OCI-LY3 (cell line): ENCODE measurements around the gene UAP1L1.

Experiments used
- CTCF ChIP-seq: fragments of 200-600, 300-600 bp; sonication (generic); IDR thresholded peaks from 2 replicates; pipeline ENCODE4 v1.5.1; 2014; ENCODE audit warnings: antibody characterized with exemption, low read length, low read depth
- EZH2phosphoT487 ChIP-seq: fragments of 200-600 bp; shearing (Covaris generic); IDR thresholded peaks from 2 replicates; pipeline ENCODE4 v1.6.1; 2018; ENCODE audit warnings: antibody characterized with exemption, mixed run types, low read depth

- TF ChIP-seq CTCF (no peak), EZH2phosphoT487 (no peak)
Measured at GRCh38 chr9:137074657-137075274, 2.6 kb upstream of the UAP1L1 start.
